Memory B cell (primary cell): ENCODE data around the gene DPP6.
"Not testable (repeated sequence)": the region's sequence is repeated elsewhere in the genome, so short reads cannot be mapped to it uniquely, and the experiment has no call there.

Experiments used
- ATAC-seq: fragments of 150-1000 bp; cut with Tn5 transposase; 2 replicates; pipeline ENCODE4 v1.10.0; 2021; ENCODE audit warnings: low read depth, mild to moderate bottlenecking, moderate library complexity
- DNase-seq, 2 donors: peaks; one replicate each; pipeline ENCODE4 v3.0.0; 2022; ENCODE audit warnings: low spot score in 2 of 2
- H3K27ac Mint-ChIP-seq: one replicate; pipeline ENCODE4 v1.8.0; 2022; ENCODE audit warnings: mild to moderate bottlenecking, moderate library complexity, mixed read lengths
- H3K27me3 Mint-ChIP-seq: one replicate; pipeline ENCODE4 v1.8.0; 2022; ENCODE audit warnings: mixed read lengths
- H3K36me3 Mint-ChIP-seq: one replicate; pipeline ENCODE4 v1.8.0; 2022; ENCODE audit warnings: mild to moderate bottlenecking, mixed read lengths
- H3K4me1 Mint-ChIP-seq: one replicate; pipeline ENCODE4 v1.8.0; 2022; ENCODE audit warnings: mixed read lengths
- H3K4me3 Mint-ChIP-seq: one replicate; pipeline ENCODE4 v1.8.0; 2022; ENCODE audit warnings: mild to moderate bottlenecking, moderate library complexity, mixed read lengths
- H3K9me3 Mint-ChIP-seq: one replicate; pipeline ENCODE4 v1.8.0; 2022; ENCODE audit warnings: mixed read lengths

Gene DPP6

GRCh38 chr7:154919344-154920225 lies 867.4 kb downstream of the DPP6 start:
- Mint-ChIP-seq H3K27ac (no peak overlapping the region), H3K9me3 (no peaks in the 10 kb centered on the region), H3K4me1 (peaks cover 2% of the 10 kb centered on the region), H3K36me3 (no peaks in the 10 kb centered on the region), H3K27me3 (peaks cover 3% of the 10 kb centered on the region), H3K4me3 (no peak overlapping the region)
- ATAC-seq (no peak), DNase-seq (no peak)

GRCh38 chr7:154922472-154922871 lies 870.3 kb downstream of the DPP6 start:
- H3K4me3 Mint-ChIP-seq, ATAC-seq, H3K36me3 Mint-ChIP-seq, H3K27me3 Mint-ChIP-seq, DNase-seq, H3K9me3 Mint-ChIP-seq, H3K4me1 Mint-ChIP-seq, H3K27ac Mint-ChIP-seq: not testable (repeated sequence)

DNA sequence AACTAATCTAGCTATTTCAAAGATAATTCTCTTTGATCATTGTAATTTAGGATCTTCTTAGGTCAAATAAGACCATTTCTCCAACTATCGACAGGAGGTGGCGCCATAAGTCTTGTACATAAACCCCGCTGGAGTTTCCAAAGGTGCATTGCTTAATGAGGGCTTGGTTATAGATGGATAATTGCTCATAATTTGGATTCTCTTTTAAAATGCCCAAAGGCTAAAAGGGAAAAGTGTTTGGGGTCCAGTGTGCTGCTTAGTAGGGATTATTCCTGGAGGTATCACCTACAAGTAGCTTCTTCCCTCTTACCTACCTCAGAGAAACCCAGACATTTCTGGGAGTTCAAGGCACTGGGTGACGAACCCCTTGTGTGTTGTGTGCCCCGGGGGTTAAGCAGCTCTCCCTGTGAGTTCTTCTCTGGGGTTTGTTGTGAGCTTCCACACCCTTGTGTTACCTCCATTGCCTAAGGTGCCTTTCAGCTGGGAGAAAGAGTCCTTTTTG lies 875.5 kb downstream of the DPP6 start:
- ATAC-seq (peak; percentile 63), DNase-seq (peak; percentile 73)
- no peaks in the 10 kb centered on the region for H3K9me3 Mint-ChIP-seq
- H3K27ac Mint-ChIP-seq = peak overlapping the region; percentile 99
- H3K4me1 Mint-ChIP-seq = peaks cover 21% of the 10 kb centered on the region
- H3K36me3 Mint-ChIP-seq = peaks cover 10% of the 10 kb centered on the region
- peak overlapping the region; percentile 95 for H3K4me3 Mint-ChIP-seq
- no peaks in the 10 kb centered on the region for H3K27me3 Mint-ChIP-seq

DNA sequence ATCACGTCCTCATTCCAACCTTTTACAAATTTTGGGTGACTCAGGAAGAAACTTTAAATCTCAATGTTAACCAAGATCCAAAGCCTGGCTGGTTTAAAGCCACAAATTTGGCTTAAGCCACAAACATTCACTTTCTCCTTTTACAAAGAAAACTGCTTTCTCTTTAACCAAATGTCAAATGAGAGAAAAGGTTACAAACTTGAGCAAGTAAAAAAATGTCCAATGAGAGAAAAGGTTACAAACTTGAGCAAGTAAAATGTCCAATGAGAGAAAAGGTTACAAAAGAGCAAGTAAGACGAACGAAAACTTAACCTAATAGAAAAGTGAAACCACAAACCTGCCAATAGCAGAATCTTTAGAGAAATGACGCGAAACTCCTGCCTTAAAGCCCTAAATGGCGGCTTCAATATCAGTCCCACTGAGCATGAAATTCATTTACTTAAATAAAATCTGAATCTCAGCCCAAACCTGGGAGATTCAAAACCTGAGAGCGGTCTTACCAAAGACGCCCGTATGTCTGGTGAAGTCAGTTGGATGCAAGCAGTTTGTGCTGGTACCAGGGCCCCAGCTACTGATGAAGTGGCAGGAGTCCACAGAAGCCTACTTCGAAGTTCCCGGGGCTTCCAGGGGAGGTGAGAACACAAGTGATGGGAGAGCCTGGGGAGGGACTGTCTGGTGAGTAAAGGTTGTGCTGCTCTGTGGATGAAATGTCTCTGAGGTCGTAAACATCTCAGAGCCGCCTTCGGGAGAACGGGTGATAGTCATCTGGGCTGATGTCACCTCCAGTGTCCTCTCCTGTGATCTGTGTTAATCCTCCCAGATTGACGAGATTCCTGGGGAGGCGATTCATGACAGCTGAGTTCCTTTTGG lies 876.2 kb downstream of the DPP6 start:
- peaks cover 12% of the 10 kb centered on the region for H3K36me3 Mint-ChIP-seq
- no peaks in the 10 kb centered on the region for H3K27me3 Mint-ChIP-seq
- peak; percentile 81 for ATAC-seq
- peaks cover 21% of the 10 kb centered on the region for H3K4me1 Mint-ChIP-seq
- peak; percentile 51 to 94 for DNase-seq
- peak overlapping the region; percentile 99 for H3K27ac Mint-ChIP-seq
- peak overlapping the region; percentile 95 for H3K4me3 Mint-ChIP-seq
- peaks cover 3% of the 10 kb centered on the region for H3K9me3 Mint-ChIP-seq

DNA sequence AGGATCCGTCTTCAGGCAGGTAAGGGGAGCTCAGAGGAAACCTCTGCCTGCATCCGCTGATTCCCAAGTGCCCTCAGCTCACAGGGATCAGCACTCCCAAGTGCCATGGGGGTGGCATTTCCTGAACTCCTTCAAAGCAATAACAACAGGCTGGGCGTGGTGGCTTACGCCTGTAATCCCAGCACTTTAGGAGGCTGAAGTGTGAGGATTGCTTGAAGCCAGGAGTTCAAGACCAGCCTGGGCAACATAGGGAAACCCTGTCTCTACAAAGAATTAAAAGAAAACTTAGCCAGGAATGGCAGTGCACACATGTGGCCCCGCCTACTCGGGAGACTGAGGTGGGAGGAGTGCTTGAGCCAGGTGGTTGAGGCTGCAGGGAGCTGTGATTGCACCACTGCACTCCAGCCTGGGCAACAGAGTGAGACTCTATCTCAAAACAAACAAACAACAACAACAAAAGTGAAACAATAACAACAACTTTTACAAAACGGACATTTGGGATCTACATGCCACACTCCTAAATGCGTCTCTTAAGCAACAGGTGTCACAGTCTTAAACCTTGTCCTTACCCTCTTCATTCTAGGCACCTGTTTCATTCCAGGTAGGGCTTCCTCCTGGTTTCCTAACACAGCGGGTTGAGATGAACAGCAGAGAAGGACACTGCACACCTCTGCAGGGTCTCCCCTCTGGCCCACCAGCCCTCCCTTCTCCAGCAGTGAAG lies 877.0 kb downstream of the DPP6 start:
- no peak for DNase-seq
- peak overlapping the region; percentile 95 for H3K4me3 Mint-ChIP-seq

DNA sequence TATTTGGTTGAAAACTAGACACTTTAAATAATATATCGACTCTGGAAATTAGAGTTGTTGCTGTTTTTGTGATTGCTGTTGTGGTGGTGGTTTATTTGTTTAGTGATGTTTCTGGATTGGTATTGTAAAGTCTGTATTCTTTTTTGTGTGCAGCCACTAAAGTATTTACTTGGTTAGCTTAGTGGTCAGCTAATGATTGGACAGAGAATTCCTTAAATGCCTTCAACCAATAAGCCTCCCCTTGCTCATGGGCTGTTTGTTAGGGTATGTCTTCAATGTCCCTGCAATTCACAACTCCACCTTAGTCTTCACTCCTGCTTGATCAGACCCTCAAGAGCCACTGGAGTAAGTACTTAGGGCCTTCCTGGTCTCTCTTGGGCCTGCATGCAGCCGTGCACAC lies 879.7 kb downstream of the DPP6 start:
- no peak overlapping the region for H3K4me3 Mint-ChIP-seq
- peaks cover 29% of the 10 kb centered on the region for H3K36me3 Mint-ChIP-seq
- DNase-seq (no peak), ATAC-seq (no peak)
- H3K27me3 Mint-ChIP-seq = no peaks in the 10 kb centered on the region
- H3K27ac Mint-ChIP-seq = no peak overlapping the region
- H3K4me1 Mint-ChIP-seq = peaks cover 21% of the 10 kb centered on the region
- H3K9me3 Mint-ChIP-seq = peaks cover 9% of the 10 kb centered on the region

More for the DNA sequence above, 877.0 kb downstream of the DPP6 start:
- no peak for ATAC-seq
- Mint-ChIP-seq H3K27me3 (no peaks in the 10 kb centered on the region), H3K9me3 (peaks cover 5% of the 10 kb centered on the region), H3K27ac (peak overlapping the region; percentile 99), H3K36me3 (peaks cover 16% of the 10 kb centered on the region), H3K4me1 (peaks cover 21% of the 10 kb centered on the region)

GRCh38 chr7:154934353-154934952 lies 882.3 kb downstream of the DPP6 start:
- not testable (repeated sequence) for H3K4me3 Mint-ChIP-seq, H3K27me3 Mint-ChIP-seq, DNase-seq, ATAC-seq, H3K9me3 Mint-ChIP-seq, H3K27ac Mint-ChIP-seq
- H3K4me1 Mint-ChIP-seq = peaks cover 22% of the 10 kb centered on the region
- peaks cover 29% of the 10 kb centered on the region for H3K36me3 Mint-ChIP-seq

- peaks cover 27% of the 10 kb centered on the region for H3K36me3 Mint-ChIP-seq
- ATAC-seq (no peak), DNase-seq (no peak)
- peaks cover 9% of the 10 kb centered on the region for H3K9me3 Mint-ChIP-seq
- H3K4me1 Mint-ChIP-seq = peaks cover 8% of the 10 kb centered on the region
- no peak overlapping the region for H3K4me3 Mint-ChIP-seq
- H3K27ac Mint-ChIP-seq = no peak overlapping the region
- H3K27me3 Mint-ChIP-seq = no peaks in the 10 kb centered on the region
Measured at GRCh38 chr7:154937837-154938236, 885.6 kb downstream of the DPP6 start.

DNA sequence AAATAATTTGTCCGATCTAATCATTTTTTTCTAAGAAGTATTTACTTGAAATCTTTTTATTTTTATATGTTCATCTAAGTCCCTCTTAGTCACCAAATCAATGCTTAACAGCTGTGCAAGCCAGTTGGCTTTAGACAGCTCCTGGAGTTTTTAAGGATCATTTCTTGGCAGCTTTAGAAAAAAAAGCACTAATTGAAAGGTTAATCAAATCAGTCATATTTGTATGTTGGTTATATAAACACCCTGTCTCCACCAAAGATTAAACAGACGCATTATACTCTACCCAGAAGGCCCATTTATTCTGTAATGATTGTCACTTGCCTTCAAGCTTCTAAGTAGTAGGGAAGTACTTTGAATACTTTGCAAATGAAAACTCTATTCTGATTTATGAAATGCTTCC lies 890.5 kb downstream of the DPP6 start:
- Mint-ChIP-seq H3K27me3 (no peaks in the 10 kb centered on the region), H3K9me3 (no peaks in the 10 kb centered on the region), H3K4me1 (peaks cover 6% of the 10 kb centered on the region), H3K4me3 (no peak overlapping the region), H3K36me3 (peaks cover 12% of the 10 kb centered on the region), H3K27ac (no peak overlapping the region)
- no peak for ATAC-seq
- no peak for DNase-seq
